Large intestine (tissue), 3 donors: ENCODE results near the gene FRAS1. TPM values are rescaled to one million over a fixed set of nuclear protein-coding genes. Genes with fewer than 3 reads are reported as not detected.
A peak's percentile ranks its signal among the peaks of the same experiment; 100 is the strongest.
"Not testable (repeated sequence)": the region's sequence is repeated elsewhere in the genome, so short reads cannot be mapped to it uniquely, and the experiment has no call there.

Experiments
- DNase-seq, 2 donors: peaks; one replicate each; pipeline versions ENCODE4 v3.0.0 to v3.0.0-alpha.2; 2013
- H3K27ac ChIP-seq: one replicate; pipeline ENCODE4 v1.5.1; 2013; ENCODE audit warnings: low read length
- H3K27me3 ChIP-seq: 2 replicates; pipeline ENCODE4 v1.6.1; 2013; ENCODE audit warnings: low read length; ENCODE audit not compliant: control insufficient read depth, insufficient read depth
- H3K36me3 ChIP-seq: 2 replicates; pipeline ENCODE4 v1.6.1; 2013; ENCODE audit warnings: low read length; ENCODE audit not compliant: control insufficient read depth, insufficient read depth
- H3K4me1 ChIP-seq: one replicate; pipeline ENCODE4 v1.6.1; 2013; ENCODE audit warnings: low read length; ENCODE audit not compliant: control insufficient read depth, insufficient read depth
- H3K4me3 ChIP-seq: one replicate; pipeline ENCODE4 v1.5.1; 2013; ENCODE audit warnings: low read length
- H3K9me3 ChIP-seq: one replicate; pipeline ENCODE4 v1.6.1; 2013; ENCODE audit warnings: mild to moderate bottlenecking, low read depth, low read length, moderate library complexity; ENCODE audit not compliant: control insufficient read depth
- WGBS: methylation state at CpG from one replicate; pipeline ENCODE4 v1.1.5; 2013; ENCODE audit warnings: low lambda C conversion rate; ENCODE audit not compliant: insufficient coverage; 5-methylcytosine and 5-hydroxymethylcytosine counted together
- polyA plus RNA-seq: library from polyadenylated mRNA; unstranded; fragments of 120-200 nt; gene quantifications from one replicate; pipeline ENCODE4 v1.2.1, GENCODE V29; 2013

Gene FRAS1
- polyA plus RNA-seq, 1 donor, result 12.9 TPM

DNA sequence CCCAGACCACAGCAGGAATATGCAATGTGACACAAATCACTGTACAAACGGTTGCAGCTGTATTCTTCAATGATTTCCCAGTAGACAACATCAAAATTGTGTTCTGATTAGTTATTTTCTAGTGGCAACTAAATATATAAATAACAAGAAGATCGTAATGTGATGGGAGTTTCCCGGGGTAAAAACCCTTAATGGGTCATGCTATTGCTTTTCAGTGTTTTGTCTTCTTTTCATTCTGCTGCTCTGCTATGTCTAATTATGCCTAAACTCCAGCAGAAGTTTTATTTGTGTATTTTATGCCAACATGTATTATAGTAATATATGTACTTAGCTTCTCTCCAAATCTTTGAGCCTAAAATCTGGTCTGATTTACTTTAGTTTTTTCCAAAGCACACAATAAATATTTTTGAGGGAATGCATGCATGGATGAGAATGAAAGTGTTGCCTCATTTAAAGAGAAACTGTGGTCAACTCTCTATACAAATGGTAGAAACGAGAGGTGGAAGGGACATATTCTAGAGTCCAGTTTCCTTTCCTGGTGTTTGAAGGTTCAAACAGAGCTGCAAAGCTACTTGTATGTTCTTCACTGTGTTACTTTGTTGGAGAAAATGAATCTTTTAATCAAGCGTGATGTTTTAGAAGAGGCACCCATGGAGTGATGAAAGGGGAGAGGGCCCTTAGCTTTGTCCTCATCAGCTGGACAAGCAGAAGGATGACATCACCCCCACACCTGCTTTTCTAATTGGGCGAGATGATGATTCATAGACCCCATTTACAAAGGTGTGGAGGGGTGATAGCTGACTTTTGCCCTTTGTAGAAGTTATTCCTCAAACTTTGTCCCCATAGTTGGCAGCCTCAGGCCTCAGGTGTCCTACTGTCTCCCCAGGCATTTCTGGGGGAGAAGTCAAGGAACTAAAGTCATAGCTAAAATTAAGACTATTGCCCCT lies 129.7 kb downstream of the FRAS1 start:
- peak overlapping the region; percentile 36 for H3K27ac ChIP-seq
- WGBS, result 80% methylated on average over 2 of the region's 6 CpGs
- no peaks in the 10 kb centered on the region for H3K27me3 ChIP-seq
- DNase-seq, result no peak
- no peak overlapping the region for H3K4me3 ChIP-seq
- H3K36me3 ChIP-seq, result no peaks in the 10 kb centered on the region
- H3K9me3 ChIP-seq, result no peaks in the 10 kb centered on the region
- H3K4me1 ChIP-seq, result peaks cover 22% of the 10 kb centered on the region

DNA sequence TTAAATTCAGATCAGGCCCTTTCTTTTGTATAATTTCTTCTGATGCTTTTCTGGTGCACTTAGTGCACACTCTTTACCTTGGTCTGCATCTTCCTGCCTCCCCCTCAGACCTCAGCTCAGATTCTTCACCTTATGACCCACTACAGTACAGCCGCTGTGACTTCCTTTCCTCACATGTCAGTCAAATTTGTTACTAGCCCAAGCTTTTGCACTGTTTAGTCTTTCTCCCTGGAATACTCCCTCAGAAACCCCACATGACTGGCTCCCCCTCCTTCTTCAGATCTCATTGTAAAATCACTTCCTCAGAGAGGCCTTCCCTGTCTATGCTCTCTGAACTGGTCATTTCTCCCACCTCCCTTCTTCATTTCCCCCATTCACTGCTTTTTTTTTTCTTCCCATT lies 132.9 kb downstream of the FRAS1 start:
- no peak for DNase-seq
- Histone ChIP-seq H3K27me3 (no peaks in the 10 kb centered on the region), H3K4me1 (peaks cover 15% of the 10 kb centered on the region), H3K27ac (no peak overlapping the region), H3K4me3 (no peak overlapping the region), H3K36me3 (no peaks in the 10 kb centered on the region), H3K9me3 (no peaks in the 10 kb centered on the region)
- WGBS, result no CpG with 5 or more reads among the region's 1 CpG

- Histone ChIP-seq H3K4me3 (no peak overlapping the region), H3K27me3 (no peaks in the 10 kb centered on the region), H3K4me1 (peaks cover 11% of the 10 kb centered on the region), H3K36me3 (no peaks in the 10 kb centered on the region), H3K9me3 (peaks cover 5% of the 10 kb centered on the region), H3K27ac (no peak overlapping the region)
- no peak for DNase-seq
Observed at GRCh38 chr4:78190595-78190994, 133.5 kb downstream of the FRAS1 start.

- H3K9me3 ChIP-seq, result peaks cover 8% of the 10 kb centered on the region
- no peaks in the 10 kb centered on the region for H3K4me1 ChIP-seq
- WGBS, result 100% methylated on average over 1 of the region's 4 CpGs
- H3K27ac ChIP-seq, result no peak overlapping the region
- H3K4me3 ChIP-seq, result no peak overlapping the region
- H3K36me3 ChIP-seq, result no peaks in the 10 kb centered on the region
- DNase-seq, result no peak
- H3K27me3 ChIP-seq, result no peaks in the 10 kb centered on the region
Observed at GRCh38 chr4:78197947-78198346, 140.8 kb downstream of the FRAS1 start.

- H3K27me3 ChIP-seq, result no peaks in the 10 kb centered on the region
- no peaks in the 10 kb centered on the region for H3K4me1 ChIP-seq
- peaks cover 8% of the 10 kb centered on the region for H3K9me3 ChIP-seq
- peak overlapping the region; percentile 54 for H3K27ac ChIP-seq
- DNase-seq, result peak in 1 of 2 donors; percentile 73
- H3K4me3 ChIP-seq, result no peak overlapping the region
- H3K36me3 ChIP-seq, result no peaks in the 10 kb centered on the region
- WGBS, result no CpG with 5 or more reads among the region's 1 CpG
Observed at GRCh38 chr4:78199984-78200383, 142.9 kb downstream of the FRAS1 start.

- WGBS, result no CpG with 5 or more reads among the region's 1 CpG
- H3K4me3 ChIP-seq, result no peak overlapping the region
- H3K4me1 ChIP-seq, result no peaks in the 10 kb centered on the region
- no peaks in the 10 kb centered on the region for H3K36me3 ChIP-seq
- peaks cover under 1% of the 10 kb centered on the region for H3K9me3 ChIP-seq
- no peak for DNase-seq
- no peak overlapping the region for H3K27ac ChIP-seq
- H3K27me3 ChIP-seq, result no peaks in the 10 kb centered on the region
Observed at GRCh38 chr4:78200949-78201348, 143.8 kb downstream of the FRAS1 start.

DNA sequence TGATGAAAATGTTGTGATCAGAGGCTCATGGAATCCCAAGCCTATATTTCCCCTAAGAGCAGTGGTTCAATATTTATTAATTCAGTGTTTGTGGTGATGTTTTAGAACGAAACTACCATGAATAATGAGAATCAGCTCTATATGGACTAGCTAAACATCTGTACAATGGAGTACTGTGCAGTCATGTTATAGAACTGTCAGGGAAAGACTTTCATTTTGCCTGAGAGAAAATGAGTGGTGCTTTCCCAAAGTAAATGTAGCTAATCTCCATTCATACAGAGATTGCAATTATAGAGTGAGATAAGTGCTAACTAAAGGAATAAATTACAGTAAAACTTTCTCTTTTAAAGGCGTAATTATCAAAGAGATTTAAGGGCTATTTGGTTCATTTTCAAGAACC lies 147.1 kb downstream of the FRAS1 start:
- Histone ChIP-seq H3K4me1 (no peaks in the 10 kb centered on the region), H3K4me3 (no peak overlapping the region), H3K36me3 (no peaks in the 10 kb centered on the region), H3K27me3 (no peaks in the 10 kb centered on the region), H3K27ac (no peak overlapping the region), H3K9me3 (no peaks in the 10 kb centered on the region)
- no CpG with 5 or more reads among the region's 2 CpGs for WGBS
- DNase-seq, result no peak

GRCh38 chr4:78205591-78205990 lies 148.5 kb downstream of the FRAS1 start:
- Histone ChIP-seq H3K4me1 (peaks cover 8% of the 10 kb centered on the region), H3K27me3 (no peaks in the 10 kb centered on the region), H3K9me3 (no peaks in the 10 kb centered on the region), H3K27ac (no peak overlapping the region), H3K36me3 (no peaks in the 10 kb centered on the region), H3K4me3 (no peak overlapping the region)
- no peak for DNase-seq
- no CpG with 5 or more reads among the region's 2 CpGs for WGBS

DNA sequence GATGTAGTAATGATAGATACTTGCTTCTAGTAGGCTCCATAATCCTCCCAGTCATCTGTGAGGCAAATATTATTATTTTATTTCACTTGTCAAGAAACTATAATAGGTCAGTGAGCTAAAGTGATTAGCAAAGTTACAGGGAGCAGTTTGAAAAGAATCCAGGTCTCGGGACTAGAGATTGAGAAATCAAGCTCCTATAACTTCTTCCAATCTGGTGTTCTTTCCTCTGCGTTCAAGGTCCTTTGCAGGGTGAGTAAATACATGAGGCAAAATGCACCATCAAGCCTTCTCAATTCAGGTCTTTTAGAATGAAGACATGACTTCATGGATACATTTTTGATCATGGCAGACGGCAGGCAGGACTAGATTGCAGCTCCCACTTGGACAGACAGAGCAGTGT lies 150.4 kb downstream of the FRAS1 start:
- peak; percentile 47 to 70 for DNase-seq

GRCh38 chr4:78207951-78208350 lies 150.8 kb downstream of the FRAS1 start:
- no peak overlapping the region for H3K4me3 ChIP-seq
- no peaks in the 10 kb centered on the region for H3K9me3 ChIP-seq
- peaks cover 11% of the 10 kb centered on the region for H3K4me1 ChIP-seq
- H3K27me3 ChIP-seq, result no peaks in the 10 kb centered on the region
- no peaks in the 10 kb centered on the region for H3K36me3 ChIP-seq
- WGBS, result no CpG with 5 or more reads among the region's 6 CpGs
- DNase-seq, result no peak
- H3K27ac ChIP-seq, result no peak overlapping the region

More for the DNA sequence above, 150.4 kb downstream of the FRAS1 start:
- Histone ChIP-seq H3K4me1 (peaks cover 11% of the 10 kb centered on the region), H3K36me3 (no peaks in the 10 kb centered on the region), H3K27me3 (no peaks in the 10 kb centered on the region), H3K9me3 (no peaks in the 10 kb centered on the region), H3K4me3 (no peak overlapping the region), H3K27ac (no peak overlapping the region)
- 70% methylated on average over 1 of the region's 3 CpGs for WGBS

DNA sequence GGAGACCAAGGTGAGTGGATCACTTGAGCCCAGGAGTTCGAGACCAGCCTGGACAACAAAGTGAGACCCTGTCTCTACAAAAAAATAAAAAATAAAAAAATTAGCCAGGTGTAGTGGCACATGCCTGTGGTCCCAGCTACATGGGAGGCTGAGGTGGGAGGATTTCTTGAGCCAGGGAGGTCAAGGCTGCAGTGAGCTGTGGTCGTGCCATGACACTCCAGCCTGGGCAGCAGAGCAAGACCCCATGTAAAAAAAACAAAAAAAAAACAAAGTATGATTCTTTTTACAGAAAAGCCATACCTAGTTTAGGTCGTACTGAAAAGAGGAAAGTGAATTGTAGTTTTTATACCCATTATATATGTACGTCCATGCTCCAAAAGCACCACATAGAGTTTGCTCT lies 151.8 kb downstream of the FRAS1 start:
- DNase-seq, H3K27ac ChIP-seq, H3K36me3 ChIP-seq, H3K4me3 ChIP-seq, H3K9me3 ChIP-seq, H3K27me3 ChIP-seq: not testable (repeated sequence)
- peaks cover 11% of the 10 kb centered on the region for H3K4me1 ChIP-seq
- 100% methylated on average over 1 of the region's 4 CpGs for WGBS
